HG02610 (cell line): ENCODE measurements around the gene LEAP2.
A peak's percentile ranks its signal among the peaks of the same experiment; 100 is the strongest.

ENCODE experiments used
- ATAC-seq: cut with Tn5 transposase; IDR thresholded peaks from one replicate; pipeline ENCODE4 v1.9.1; 2021; ENCODE audit warnings: mild to moderate bottlenecking, moderate library complexity; ENCODE audit not compliant: unreplicated experiment

LEAP2 gene

GRCh38 chr5:132876020-132876759 lies 2.7 kb downstream of the LEAP2 start:
- ATAC-seq, result no peak

GRCh38 chr5:132877466-132877865 lies 4.0 kb downstream of the LEAP2 start:
- ATAC-seq, result no peak

GRCh38 chr5:132877938-132878337 lies 4.5 kb downstream of the LEAP2 start:
- ATAC-seq, result no peak

- peak; percentile 63 for ATAC-seq
Observed at GRCh38 chr5:132883261-132883834, 9.9 kb downstream of the LEAP2 start.

GRCh38 chr5:132884548-132884947 lies 11.1 kb downstream of the LEAP2 start:
- no peak for ATAC-seq

GRCh38 chr5:132886064-132886823 lies 12.8 kb downstream of the LEAP2 start:
- no peak for ATAC-seq

GRCh38 chr5:132887283-132887682 lies 13.8 kb downstream of the LEAP2 start:
- no peak for ATAC-seq

- no peak for ATAC-seq
Observed at GRCh38 chr5:132889501-132889900, 16.0 kb downstream of the LEAP2 start.

- no peak for ATAC-seq
Observed at GRCh38 chr5:132890817-132891216, 17.3 kb downstream of the LEAP2 start.

- ATAC-seq, result no peak
Observed at GRCh38 chr5:132895719-132896305, 22.3 kb downstream of the LEAP2 start.

GRCh38 chr5:132896685-132897084 lies 23.2 kb downstream of the LEAP2 start:
- no peak for ATAC-seq

GRCh38 chr5:132898094-132898493 lies 24.6 kb downstream of the LEAP2 start:
- no peak for ATAC-seq

GRCh38 chr5:132901036-132901435 lies 27.6 kb downstream of the LEAP2 start:
- ATAC-seq, result no peak

- no peak for ATAC-seq
Observed at GRCh38 chr5:132901730-132902129, 28.3 kb downstream of the LEAP2 start.

- ATAC-seq, result no peak
Observed at GRCh38 chr5:132905938-132906337, 32.5 kb downstream of the LEAP2 start.

GRCh38 chr5:132907161-132907560 lies 33.7 kb downstream of the LEAP2 start:
- no peak for ATAC-seq

GRCh38 chr5:132909702-132910101 lies 36.2 kb downstream of the LEAP2 start:
- ATAC-seq, result no peak

GRCh38 chr5:132915681-132916080 lies 42.2 kb downstream of the LEAP2 start:
- no peak for ATAC-seq

GRCh38 chr5:132916086-132916485 lies 42.6 kb downstream of the LEAP2 start:
- no peak for ATAC-seq
